ENCODE measurements around the gene FAM32A. TPM values are rescaled to one million over a fixed set of nuclear protein-coding genes. Genes with fewer than 3 reads are reported as not detected.

Gene FAM32A
- total and polyA plus RNA-seq, 12 donors = 68.1 to 159 (median 89.8) TPM

DNA sequence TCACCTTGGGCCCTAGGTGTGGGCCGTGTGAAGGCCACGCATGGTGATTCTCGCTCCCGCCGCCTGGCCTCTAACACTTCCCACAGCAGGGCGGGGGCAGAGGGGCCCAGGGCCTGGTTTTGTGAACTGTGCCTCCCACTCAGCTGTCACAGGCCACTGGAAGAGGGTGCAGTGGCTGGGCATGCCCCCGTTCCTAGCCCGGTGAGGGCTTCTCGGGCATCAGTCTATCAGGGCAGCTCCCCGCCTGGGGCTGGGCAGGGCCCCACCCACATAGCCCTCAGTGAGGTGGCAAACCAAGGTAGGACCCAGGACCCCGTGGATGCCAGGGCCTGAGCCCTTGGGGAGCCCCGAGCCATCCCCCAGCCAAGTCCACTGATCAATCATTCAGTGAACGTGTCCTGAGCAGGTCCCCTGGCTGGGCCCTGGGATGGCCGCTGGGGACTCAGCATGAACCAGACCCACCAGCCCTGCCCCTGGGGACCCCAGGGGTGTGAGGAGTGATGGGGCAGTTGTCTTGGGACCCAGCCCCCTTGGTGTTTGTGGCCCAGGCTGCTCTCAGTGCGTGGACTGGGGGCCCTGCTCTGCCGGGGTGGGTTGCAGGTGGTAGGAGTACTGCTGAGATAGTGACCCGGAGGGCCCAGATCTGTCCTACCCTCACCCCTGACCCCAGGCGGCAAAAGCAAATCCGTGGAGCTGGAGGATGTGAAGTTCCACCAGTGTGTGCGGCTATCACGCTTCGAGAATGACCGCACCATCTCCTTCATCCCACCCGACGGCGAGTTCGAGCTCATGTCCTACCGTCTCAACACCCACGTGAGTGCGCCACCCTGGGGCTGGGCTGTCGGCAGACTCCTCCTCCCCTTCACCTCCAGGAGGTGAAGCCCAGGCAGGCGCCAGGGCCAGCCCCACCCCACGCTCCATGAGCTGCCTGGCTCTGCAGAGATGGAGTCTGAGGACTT lies 41.9 kb downstream of the FAM32A start:
- WGBS, 4 donors = 84 to 94% (median 90%) methylated on average over 22 to 33 of the region's 33 CpGs
- no peak overlapping the region for H3K4me3 ChIP-seq
- TF ChIP-seq POLR2A (IDR thresholded peaks at IDR 0.05) = no peak
- TF ChIP-seq, protein P1, sequence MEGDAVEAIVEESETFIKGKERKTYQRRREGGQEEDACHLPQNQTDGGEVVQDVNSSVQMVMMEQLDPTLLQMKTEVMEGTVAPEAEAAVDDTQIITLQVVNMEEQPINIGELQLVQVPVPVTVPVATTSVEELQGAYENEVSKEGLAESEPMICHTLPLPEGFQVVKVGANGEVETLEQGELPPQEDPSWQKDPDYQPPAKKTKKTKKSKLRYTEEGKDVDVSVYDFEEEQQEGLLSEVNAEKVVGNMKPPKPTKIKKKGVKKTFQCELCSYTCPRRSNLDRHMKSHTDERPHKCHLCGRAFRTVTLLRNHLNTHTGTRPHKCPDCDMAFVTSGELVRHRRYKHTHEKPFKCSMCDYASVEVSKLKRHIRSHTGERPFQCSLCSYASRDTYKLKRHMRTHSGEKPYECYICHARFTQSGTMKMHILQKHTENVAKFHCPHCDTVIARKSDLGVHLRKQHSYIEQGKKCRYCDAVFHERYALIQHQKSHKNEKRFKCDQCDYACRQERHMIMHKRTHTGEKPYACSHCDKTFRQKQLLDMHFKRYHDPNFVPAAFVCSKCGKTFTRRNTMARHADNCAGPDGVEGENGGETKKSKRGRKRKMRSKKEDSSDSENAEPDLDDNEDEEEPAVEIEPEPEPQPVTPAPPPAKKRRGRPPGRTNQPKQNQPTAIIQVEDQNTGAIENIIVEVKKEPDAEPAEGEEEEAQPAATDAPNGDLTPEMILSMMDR (IDR thresholded peaks at IDR 0.05) = no peak
- H3K9me3 ChIP-seq (replicated peaks in 1 of 3) = no peaks in the 10 kb centered on the region
- H3K27me3 ChIP-seq = no peaks in the 10 kb centered on the region
- peak in 1 of 7 donors; percentile 37 for DNase-seq
- no peaks in the 10 kb centered on the region for H3K4me1 ChIP-seq (replicated peaks in 1 of 2)
- intact Hi-C loops (cut with DNase I) = no loop called here
- H3K27ac ChIP-seq = no peak overlapping the region
- H3K36me3 ChIP-seq (replicated peaks in 1 of 2) = peaks cover 0 to 76% of the 10 kb centered on the region in 2 donors

DNA sequence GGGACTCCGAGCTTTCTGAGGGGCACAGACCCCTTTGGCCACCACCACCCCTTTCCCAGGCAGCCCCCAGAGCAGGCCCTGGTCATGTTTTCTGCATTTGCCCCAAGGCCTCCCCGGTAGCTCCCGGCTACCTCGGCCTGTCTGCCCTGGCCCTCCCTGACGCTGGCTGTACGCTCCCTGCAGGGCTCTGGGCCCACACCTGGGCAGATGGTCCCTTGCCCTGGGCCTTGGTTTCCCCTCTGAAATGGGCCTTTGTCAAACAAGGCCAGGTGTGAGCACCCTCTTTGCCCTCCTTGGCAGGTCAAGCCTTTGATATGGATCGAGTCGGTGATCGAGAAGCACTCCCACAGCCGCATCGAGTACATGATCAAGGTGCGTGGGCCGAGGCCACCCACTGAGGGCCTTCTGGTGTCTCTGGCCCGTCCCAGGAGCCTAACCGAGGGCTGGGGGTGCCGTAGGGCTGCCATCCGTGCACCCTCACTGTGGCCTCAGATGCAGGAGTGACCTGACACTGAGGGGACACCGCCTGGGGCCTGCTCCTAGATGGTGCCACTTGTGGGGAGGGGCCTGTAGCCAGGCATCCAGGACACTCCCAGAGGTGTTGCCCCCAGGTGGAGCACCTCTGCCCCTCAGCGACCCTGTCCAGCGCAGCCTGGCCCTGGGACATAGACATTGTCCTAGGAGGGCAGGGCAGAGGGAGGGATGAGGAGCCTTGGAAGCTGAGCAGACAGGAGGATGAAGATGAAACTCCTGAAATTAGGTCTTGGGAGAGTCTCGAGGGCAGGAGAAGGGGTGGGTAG lies 42.8 kb downstream of the FAM32A start:
- H3K9me3 ChIP-seq (replicated peaks in 1 of 3) = no peaks in the 10 kb centered on the region
- no peak for TF ChIP-seq POLR2A (IDR thresholded peaks at IDR 0.05)
- TF ChIP-seq, protein P1 (IDR thresholded peaks at IDR 0.05) = no peak
- H3K27me3 ChIP-seq = no peaks in the 10 kb centered on the region
- peaks cover 0 to 81% of the 10 kb centered on the region in 2 donors for H3K36me3 ChIP-seq (replicated peaks in 1 of 2)
- intact Hi-C loops (cut with DNase I) = no loop called here
- no peaks in the 10 kb centered on the region for H3K4me1 ChIP-seq (replicated peaks in 1 of 2)
- no peak overlapping the region for H3K27ac ChIP-seq
- WGBS, 4 donors = 90 to 99% (median 93%) methylated on average over 16 to 21 of the region's 21 CpGs
- no peak overlapping the region for H3K4me3 ChIP-seq
- peak in 1 of 7 donors; percentile 33 for DNase-seq

- 82 to 96% (median 90%) methylated on average over 9 to 21 of the region's 21 CpGs for WGBS, 4 donors
- H3K27me3 ChIP-seq = no peaks in the 10 kb centered on the region
- no peaks in the 10 kb centered on the region for H3K9me3 ChIP-seq (replicated peaks in 1 of 3)
- DNase-seq = no peak
- peaks cover 0 to 83% of the 10 kb centered on the region in 2 donors for H3K36me3 ChIP-seq (replicated peaks in 1 of 2)
- H3K27ac ChIP-seq = no peak overlapping the region
- intact Hi-C loops (cut with DNase I) = no loop called here
- no peaks in the 10 kb centered on the region for H3K4me1 ChIP-seq (replicated peaks in 1 of 2)
- TF ChIP-seq POLR2A (IDR thresholded peaks at IDR 0.05) = no peak
- TF ChIP-seq, protein P1 (IDR thresholded peaks at IDR 0.05) = no peak
- H3K4me3 ChIP-seq = no peak overlapping the region
Observed at GRCh38 chr19:16228637-16229321, 43.6 kb downstream of the FAM32A start.

GRCh38 chr19:16229322-16229641 lies 44.1 kb downstream of the FAM32A start:
- no peaks in the 10 kb centered on the region for H3K9me3 ChIP-seq (replicated peaks in 1 of 3)
- H3K27me3 ChIP-seq = no peaks in the 10 kb centered on the region
- DNase-seq = no peak
- no peak overlapping the region for H3K27ac ChIP-seq
- H3K36me3 ChIP-seq (replicated peaks in 1 of 2) = peaks cover 0 to 83% of the 10 kb centered on the region in 2 donors
- intact Hi-C loops (cut with DNase I) = no loop called here
- WGBS, 4 donors = 92 to 99% (median 97%) methylated on average over 2 to 9 of the region's 9 CpGs
- no peak overlapping the region for H3K4me3 ChIP-seq
- TF ChIP-seq, protein P1 (IDR thresholded peaks at IDR 0.05) = no peak
- no peak for TF ChIP-seq POLR2A (IDR thresholded peaks at IDR 0.05)
- no peaks in the 10 kb centered on the region for H3K4me1 ChIP-seq (replicated peaks in 1 of 2)

Measured in adrenal gland (tissue), 12 donors.